ENCODE measurements around the gene AGMO.

DNA sequence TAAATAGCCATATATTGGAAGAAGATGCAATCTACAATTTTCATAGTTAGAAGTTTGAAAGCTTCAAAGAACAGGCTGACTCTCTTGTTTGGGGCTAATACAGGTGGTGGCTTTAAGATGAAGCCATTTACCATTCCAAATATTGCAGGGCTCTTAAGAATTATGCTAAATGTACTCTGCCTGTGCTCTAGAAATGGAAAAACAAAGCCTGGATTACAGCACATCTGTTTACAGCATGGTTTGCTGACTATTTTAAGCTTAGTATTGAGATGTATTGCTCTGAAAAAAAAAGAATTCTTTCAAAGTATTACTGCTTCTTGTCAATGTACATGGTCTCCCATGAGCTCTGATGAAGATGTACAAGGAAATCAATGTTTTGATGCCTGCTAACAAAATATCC is 34.2 kb downstream of the AGMO start:
- TF ChIP-seq POLR2A (IDR thresholded peaks at IDR 0.05) = no peak
- no peak for TF ChIP-seq CTCF (IDR thresholded peaks at IDR 0.05)
- no peak for TF ChIP-seq POLR2AphosphoS5 (IDR thresholded peaks at IDR 0.05; ENCODE audit: insufficient read depth in 1 of 2, low read depth in 1 of 2)
